Measurements from ENCODE around the gene PGM3.

DNA sequence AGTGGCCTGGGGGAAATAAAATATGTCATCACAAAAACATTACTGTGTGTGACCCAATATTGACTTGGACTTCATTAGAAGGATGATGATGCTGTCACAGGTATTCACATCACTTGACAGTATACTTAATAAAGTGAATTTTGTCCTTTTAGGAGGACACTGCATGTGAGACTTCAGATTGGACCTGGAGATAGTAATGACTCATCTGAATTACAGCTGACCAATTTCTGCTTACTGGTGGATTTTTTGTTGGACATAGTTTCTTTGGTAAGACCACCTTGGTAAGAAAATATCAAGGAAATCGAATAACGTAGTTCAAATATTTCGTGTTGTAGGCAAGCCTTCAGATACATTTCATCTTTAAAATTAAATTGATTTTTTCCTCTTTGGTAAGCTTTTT is 68.5 kb downstream of the PGM3 start:
- TF ChIP-seq, protein P1, sequence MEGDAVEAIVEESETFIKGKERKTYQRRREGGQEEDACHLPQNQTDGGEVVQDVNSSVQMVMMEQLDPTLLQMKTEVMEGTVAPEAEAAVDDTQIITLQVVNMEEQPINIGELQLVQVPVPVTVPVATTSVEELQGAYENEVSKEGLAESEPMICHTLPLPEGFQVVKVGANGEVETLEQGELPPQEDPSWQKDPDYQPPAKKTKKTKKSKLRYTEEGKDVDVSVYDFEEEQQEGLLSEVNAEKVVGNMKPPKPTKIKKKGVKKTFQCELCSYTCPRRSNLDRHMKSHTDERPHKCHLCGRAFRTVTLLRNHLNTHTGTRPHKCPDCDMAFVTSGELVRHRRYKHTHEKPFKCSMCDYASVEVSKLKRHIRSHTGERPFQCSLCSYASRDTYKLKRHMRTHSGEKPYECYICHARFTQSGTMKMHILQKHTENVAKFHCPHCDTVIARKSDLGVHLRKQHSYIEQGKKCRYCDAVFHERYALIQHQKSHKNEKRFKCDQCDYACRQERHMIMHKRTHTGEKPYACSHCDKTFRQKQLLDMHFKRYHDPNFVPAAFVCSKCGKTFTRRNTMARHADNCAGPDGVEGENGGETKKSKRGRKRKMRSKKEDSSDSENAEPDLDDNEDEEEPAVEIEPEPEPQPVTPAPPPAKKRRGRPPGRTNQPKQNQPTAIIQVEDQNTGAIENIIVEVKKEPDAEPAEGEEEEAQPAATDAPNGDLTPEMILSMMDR (optimal IDR thresholded peaks at IDR 0.05 in 1 of 3, IDR thresholded peaks at IDR 0.05 in 1 of 3, conservative IDR thresholded peaks at IDR 0.05 in 1 of 3; ENCODE audit: extremely low read depth in 1 of 3, insufficient read depth in 2 of 3, low read length in 3 of 3): no peak
- no peak for TF ChIP-seq EZH2 (IDR thresholded peaks at IDR 0.05; ENCODE audit: low read length)

Measured in keratinocyte (primary cell).